HG03521 (cell line): ENCODE data around the gene ZFPL1.

Source experiments
- ATAC-seq: cut with Tn5 transposase; IDR thresholded peaks from one replicate; pipeline ENCODE4 v1.9.1; 2021; ENCODE audit warnings: mild to moderate bottlenecking, moderate library complexity; ENCODE audit not compliant: unreplicated experiment

Gene ZFPL1

DNA sequence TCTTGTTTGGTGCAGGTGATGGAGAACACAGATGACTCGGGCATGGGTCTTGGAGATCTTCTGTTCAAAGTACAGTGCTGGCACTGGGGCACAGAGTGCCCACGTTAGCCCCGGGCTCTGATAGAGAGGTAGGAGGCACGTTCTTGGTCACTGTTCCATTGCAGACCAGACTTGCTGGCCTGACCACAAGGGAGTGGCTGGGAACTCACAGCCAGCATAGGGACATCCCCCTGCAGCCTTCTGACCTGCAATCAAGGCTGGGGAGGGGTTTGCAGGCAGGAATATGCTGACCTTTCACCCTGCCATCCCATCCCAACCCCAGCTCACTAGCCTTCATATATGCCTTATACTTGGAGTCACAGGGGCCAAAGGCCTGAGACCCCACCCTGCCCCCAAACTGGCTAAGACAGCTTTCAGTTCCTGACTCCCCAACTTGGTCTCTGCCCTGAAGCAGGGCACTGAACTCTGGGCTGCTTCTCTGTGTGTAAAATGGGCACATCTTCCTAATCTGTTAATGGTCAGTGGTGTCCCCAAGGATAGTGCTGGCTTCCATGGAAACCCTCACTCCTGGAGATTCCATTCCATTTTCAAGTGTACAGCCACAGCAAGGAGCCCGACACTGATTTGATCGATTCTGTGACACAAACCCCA lies 42.7 kb downstream of the ZFPL1 start:
- no peak for ATAC-seq

DNA sequence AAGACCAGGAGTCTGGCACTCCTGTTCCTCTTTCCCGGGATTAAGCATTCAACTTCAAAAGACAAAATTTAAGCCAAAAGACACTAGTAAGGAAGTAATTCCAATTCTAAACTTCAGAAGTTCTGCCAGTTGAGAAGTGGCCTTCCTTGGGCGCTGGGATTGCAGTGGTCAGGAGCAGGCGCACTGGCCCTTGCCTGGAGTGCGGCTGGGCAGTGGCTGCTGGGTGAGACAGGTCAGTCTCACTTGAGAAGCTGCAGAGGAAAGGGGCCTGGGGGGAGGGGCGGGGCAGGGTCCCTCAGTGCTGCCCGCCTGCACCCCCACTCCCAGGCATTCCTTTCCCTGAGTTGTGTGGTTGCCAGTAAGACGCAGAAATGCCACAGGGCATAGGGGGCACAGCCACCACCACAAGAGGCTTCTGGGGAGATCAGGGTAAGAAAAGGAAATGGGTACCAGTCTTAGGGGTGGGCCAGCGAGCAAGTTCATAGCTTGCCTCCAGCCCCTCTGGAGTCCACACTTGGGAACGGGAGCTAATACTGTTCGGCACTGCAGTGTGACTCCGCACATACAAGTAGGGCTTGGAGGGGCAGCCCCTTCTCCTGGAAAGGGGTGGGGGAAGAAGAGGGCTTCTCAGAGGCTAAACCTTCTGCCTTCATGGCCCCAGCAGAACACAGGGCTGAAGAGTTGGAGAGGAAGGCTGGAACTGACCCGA lies 43.6 kb downstream of the ZFPL1 start:
- ATAC-seq = no peak

DNA sequence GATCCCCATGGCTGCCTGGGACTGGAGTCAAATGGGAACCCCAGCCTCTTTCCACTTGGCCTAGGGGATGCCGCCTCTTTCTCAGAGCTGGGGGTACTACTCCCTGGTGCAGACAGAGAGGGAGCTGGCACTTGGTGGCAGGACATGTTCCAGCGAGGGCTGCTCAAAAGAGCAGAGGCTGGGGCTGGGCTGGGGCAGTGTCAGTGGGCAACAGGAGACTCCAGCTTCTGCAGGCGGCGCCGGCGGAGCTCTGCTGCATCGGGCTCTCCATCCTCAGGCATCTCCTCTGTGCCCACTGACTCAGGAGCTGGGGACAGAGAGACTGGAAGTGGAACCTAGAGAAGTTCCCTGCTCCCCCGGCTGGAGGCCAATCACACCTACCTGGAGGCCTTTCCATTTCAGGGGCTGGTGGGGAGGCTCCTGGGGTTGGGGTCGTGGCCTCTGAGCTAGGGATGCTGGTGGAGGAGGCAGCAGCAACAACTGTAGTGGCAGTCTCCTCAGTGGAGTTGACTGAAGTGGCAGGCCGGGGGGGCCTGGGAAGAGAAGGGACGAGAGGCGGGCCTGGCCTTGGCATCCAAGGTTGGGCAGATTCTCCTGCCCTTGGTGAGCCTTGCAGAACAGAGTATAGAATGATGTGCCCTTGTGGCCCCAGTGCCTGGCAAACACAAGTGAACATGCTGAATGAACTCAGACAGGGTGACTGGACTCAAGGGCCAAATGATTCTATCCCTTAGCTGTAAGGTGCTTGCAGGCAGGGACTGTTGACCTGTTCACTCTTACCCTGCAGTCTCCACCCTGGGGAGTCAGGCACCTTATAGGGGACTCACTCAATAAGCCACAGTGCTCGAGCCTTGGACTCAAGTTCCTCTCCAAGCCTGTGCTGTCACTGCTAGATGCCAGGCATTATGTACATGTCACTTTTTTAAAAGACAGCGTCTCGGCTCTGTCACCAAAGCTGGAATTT lies 44.4 kb downstream of the ZFPL1 start:
- ATAC-seq = no peak

DNA sequence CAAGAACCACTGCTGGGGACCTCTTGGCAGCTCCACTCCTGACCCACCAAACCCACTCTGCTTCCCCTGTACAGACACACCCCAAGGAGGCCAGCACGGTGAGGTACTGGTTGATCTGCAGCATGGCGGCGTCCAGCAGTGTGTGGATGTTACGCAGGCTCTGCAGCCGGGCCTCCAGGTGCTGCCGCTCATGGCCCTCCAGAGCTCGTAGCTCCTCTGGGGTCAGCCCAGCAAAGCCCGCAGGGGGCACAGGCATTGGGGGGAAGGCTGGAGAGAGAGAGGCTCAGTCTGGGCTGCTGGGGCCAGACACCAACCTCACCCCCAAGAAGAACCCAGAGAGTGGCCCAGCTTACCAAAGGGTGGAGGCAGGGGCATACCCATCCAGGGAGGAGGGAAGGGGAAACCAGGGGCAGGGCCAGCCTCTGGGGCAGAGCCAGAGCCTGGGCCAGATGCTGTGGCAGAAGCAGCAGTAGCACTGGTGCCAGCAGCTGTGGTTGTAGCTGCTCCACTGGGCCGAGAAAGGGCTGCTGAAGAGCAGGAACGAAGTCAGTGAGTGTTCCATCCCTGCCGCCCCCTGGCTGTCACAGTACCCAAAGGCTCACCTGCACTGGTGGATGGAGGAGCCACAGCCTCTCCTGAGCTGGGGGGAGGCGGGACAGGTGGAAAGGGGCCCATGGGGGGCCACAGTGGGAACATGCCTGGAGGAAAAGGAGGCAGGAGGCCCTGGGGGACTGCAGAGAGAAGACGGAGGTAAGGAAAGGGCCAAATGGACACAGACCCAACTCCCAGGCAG lies 45.8 kb downstream of the ZFPL1 start:
- no peak for ATAC-seq

DNA sequence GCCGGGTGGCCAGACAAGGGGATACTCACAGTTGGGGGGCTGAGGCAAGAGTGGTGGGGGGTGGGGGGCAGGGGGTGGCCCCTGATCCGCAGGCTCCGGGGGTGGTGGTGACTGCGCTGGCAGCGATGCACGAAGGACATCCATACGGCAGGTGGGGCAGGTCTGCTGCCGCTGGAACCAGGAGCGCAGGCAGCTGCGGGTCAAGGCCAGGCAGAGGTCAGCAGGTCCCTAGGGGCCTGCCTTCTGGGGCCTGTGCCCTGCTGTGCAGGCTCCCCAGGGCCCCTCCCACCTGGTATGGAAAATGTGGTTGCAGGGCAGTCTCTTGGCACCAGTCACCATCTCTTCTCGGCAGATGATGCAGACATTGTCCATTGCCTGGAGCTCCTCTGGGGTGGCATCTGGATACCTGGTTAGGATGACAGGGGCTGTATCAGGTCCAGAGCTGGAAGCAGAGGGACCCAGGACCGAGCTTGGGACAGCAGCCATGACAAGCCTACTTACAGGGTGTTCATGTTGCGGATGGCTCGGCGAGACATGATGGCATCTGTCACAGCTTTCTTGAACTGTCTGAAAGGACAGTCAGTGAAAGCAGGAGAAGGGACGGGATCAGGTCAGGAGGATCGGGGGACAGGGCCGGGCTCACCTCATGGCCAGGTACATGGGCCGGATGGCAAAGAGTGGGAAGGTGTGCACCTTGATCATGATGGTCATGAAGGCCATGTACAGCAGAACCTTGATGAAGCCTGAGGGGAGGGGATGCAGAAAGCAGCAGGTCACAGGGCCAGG lies 46.8 kb downstream of the ZFPL1 start:
- ATAC-seq = no peak

DNA sequence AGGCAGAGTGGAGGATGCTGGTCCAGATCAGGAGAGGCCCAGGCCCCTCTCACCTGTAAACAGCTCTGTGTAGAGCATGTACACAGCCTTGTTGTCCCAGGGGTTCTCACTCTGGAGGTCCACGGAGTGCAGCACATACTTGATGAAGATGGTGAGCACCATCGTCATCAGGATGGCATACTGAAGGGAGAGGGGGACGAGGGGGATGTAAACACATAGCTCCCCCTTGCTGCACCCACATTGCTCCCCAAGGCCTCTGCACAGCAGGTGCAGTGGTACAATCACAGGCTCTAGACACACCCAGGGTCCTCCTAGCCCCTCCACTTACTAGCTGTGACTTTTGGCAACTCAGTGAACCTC lies 47.4 kb downstream of the ZFPL1 start:
- ATAC-seq = no peak

DNA sequence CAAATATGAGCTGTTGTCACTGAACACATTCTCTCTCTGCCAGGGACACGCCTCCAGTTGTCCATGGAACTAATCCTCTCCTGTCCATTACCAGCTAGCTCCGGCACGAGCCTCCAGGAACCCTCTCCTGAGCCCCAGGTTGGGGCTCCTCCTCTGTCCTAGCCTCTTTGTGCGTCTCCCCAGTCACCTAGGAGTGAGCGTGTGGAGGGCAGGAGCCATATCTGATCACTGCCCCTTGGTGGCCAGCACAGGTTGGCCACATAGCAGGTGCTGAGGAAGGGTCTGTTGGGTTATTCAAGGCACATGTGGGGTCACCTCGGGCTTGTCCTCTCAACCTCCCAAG lies 47.8 kb downstream of the ZFPL1 start:
- ATAC-seq = no peak

DNA sequence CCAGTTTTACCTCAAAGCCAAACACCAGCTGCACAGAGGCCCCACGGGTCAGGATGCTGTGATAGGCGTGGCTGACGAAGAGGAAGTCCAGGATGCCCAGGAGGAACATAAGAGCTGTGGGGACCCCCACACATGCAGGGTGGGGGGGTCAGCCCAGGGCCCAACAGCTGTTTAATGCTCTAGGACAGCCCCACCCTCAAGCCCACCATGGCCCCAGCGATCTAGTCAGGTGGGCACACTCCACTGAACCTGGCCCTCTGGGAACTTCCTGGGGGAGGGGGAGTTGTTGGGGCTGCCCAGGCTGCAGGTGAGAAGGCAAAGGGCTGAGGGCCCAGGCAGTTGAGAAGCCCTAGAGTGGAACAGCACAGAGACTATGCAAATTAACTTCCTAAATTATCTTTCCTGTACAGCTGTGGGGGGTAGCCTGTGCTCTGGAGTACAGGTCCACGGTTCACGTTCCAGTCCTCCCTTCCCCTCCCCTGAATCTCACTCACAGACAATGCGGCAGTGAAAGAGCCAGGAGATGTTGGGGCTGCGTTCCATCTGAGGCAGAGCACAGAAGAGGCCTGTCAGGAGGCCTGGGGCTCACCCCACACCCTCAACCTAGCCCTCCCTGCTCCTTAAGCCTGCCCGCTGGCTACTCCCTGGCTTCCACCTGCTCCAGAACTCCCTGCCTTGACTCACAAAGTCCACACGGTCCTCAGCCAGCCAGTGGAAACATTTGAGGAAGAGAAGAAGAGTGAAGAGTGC lies 48.4 kb downstream of the ZFPL1 start:
- ATAC-seq = no peak

DNA sequence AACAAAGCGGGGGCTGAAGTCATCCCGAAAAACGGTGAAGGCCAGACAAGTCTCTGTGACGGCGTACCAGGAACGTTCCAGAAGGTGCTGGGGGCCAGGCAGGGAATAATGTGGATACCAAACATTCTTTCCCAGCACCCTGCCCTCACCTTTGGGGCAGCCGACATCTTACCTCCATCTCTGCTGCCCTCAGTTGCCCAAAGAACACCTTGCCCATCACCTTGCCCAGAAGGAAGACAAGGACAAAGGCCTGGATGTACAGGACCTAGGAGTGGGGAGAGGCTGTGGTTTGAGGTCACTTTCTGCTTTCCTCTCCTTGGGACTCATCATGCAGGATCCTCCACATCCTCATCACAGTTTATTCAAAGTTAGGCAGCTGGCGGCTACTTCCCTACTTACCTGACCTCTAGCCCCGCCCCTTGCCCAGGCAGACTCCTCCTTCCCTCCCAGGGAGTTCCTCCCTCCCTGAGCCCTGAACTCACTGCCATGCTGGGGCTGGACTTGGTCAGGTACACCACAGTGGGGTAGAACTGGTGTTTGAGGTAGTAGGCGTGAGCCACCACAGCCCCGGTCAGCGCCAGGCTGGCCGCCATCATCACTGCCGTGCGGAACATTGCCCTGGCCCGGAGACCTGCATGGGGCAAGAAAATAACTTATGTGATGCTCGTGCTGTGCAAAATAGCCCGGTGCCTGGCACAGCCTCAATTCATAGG lies 49.1 kb downstream of the ZFPL1 start:
- ATAC-seq = no peak

DNA sequence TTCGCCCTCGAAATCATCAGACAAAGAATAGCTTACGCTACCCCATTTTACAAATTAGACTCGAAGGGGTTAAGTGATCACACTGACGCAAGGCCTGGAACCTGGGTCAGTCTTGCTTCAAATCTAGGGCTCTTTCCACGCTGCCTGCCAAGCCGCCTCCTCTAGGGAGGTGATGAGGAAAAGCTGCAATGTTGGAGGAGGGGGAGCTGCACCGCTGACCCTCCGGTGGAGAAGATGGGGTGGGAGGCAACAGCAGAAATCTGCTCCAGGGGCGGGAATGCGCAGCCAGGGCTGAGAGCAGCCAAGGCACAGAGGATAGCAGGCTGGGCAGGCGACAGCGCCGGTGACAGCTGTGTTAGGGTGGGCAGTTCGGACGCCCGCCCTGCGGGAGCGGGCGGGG lies 49.7 kb downstream of the ZFPL1 start:
- no peak for ATAC-seq

DNA sequence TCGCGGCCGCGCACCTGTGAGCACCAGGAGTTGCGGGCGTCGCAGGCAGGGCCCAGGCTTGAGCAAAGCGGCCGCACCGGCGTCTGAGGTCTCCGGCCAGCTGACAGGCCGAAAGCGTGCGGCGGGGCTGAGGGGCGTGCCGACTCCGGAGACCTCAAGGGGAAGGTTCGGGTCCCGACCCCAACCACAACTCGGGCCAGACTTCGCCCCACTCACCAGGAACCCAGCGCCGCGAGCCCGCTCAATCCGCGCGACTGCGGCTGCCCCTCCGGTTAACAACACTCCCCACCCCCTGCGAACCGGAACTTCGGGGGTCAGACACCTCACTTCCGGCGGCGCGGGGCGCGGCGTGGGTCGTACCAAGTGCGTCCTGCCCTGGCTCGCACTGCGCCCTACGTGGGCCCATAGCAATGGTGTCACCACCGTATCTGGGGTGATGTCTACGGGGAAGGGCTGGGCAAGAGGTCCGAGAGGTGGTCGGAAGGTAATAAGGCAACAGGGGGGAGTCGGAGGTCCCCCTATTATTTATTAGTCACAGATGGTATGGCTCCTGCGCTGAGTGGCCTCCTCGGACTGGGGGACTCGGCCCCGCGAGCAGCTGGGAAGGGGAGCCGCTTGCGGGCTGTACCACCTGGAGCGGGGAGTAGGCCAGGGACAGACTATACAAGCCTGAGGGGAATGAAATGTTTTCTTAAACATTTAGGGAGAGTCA lies 50.4 kb downstream of the ZFPL1 start, which contains the start of gene SYVN1:
SYVN1 (minus strand) TSS at position 280 of the 712 bp plus-strand sequence. CDS start 918 bp downstream, outside the sequence.
- peak; percentile 51 for ATAC-seq

DNA sequence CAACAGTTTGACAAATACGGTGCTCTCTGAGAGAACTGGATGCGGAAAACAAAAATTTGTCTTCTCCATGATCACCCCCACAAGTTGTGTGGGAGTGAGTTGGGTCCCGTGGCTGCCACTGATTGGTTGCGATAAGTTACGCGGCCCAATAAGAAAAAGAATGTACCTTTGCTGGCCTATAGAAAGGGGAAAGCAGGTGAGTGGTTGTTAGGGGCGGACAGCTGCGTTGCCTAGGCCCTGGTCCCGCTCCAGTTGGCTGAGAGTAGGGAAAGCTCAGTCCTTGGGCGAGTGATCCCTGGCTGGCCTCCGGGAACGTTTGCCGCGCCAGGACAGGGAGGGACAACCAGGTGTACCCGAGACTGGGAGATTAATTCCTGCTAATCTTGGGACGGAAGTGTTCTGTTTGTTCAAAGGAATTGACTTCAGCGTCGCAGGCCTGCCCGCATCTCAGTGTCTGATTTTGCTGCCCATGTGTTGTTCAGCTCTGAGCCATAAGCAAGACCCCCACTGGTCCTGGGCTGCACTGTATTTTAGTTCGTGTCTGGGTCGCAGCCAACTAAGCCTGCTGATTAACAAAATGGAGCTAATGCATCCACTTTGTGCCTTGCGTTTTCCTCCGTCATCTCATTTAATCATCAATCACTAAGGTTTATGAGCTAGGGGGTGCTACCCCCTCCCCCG lies 51.1 kb downstream of the ZFPL1 start:
- ATAC-seq = peak; percentile 57

DNA sequence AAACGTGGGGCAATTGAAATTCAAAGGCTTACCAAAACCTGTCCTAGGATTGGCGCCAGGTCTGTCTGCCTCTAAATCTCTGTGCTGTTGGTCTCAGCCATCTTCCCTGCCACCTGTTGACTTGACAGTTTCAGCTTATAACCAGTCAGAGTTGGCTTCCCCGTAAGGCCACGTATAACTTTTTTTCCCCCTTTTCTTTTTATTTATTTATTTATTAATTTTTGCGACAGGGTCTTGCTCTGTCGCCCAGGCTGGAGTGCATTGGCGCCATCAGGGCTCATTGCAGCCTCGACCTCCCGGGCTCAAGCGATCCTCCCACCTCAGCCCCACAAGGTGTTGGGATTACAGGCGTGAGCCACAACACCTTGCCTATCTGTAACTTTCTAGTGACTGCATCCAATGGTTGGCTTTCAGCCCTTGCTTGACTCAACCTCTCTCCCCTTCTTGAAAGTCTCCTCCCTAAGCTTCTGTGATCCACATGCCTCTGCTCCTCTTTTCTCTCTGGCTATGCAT lies 51.7 kb downstream of the ZFPL1 start:
- ATAC-seq = no peak

DNA sequence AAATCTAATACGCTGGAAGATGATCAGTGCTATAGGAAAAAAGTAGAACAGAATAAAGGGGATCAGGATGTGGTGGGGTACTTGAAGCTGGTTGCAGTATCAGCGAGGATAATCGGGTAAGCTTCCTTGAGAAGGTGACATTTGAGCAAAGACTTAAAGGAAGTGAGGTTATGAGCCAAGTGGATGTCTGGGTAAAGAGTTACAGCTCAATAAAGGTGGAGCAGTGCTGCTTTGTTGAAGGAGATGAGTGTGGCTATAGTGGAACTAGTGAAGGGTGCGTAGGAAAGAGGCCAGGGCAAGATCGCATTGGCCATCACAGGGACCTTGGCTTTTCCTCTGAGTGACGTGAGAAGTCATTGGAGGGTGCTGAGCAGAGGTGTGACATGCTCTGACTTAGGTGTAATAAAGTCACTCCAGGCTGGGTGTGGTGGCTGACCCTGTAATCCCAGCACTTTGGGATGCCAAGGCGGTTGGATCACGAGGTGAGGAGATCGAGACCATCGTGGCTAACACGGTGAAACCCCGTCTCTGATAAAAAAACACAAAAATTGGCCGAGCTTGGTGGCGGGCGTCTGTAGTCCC lies 52.6 kb downstream of the ZFPL1 start:
- ATAC-seq = no peak
